GM18520 (cell line): ENCODE data around the gene CHML.

Experiments
- ATAC-seq: cut with Tn5 transposase; IDR thresholded peaks from one replicate; pipeline ENCODE4 v1.9.1; 2021; ENCODE audit not compliant: unreplicated experiment

Gene CHML

GRCh38 chr1:241624935-241625334 is 15.2 kb downstream of the CHML start:
- no peak for ATAC-seq

DNA sequence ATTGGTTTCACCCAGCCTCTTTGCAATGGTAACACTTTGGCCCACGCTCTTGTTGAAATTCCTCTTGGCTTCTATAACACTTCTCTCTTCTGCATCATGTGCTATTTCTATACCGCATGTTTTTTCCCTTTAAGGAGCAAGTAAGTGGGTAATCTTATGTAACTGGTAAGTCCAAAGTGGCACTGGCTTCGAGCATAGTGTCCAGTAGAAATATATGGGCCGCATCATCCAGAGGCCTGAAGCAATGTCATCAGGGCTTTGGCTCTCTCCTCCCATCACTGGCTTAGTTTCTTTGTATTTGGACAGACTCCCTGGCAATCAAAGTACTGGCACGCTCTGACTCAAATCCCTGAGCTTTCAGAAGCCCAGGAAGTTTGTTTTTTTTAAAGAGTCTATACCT is 17.5 kb downstream of the CHML start:
- ATAC-seq = no peak

GRCh38 chr1:241617426-241617825 is 22.7 kb downstream of the CHML start:
- ATAC-seq = no peak

DNA sequence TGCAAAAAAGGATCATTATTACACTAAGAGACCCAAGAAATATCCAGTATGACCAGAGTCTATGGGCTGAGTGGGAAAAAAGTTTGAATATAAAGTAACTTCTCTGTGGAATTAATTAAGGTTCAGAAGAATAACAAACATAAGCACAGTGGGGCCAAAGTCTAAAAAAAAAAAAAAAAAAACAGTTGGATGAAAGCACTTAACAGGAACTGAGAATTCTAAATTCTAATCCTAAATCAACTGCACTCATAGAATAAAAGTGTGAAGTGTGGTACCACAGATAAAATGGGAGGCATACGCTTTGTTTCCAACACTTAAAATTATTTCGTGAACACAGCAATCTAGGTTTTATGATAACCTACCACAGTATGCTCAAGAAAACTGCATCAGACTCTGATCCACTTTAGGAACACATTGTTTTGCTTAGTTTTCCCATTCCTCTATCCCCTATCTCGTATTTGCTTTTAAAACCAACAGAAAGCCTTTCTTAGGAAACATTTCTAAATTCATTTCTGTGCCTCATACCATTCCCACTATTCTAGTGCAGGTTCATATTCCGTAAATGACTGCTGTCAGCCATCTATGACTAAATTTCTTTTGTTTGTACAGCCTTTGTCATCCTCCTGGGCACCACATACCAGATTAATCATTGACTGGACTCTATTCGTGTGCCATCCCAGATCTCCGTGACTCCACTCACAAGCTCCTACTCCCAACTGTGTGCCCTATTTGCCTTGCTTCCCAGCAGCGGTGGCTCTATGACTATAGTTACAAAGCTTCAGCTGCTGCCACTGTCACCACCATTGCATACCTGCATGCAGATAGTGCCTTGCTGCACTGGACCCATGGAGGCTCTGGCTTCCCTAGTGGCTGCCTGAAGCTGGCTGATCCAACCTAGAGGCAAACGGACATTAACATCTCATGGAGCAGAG is 24.9 kb downstream of the CHML start:
- ATAC-seq = no peak

DNA sequence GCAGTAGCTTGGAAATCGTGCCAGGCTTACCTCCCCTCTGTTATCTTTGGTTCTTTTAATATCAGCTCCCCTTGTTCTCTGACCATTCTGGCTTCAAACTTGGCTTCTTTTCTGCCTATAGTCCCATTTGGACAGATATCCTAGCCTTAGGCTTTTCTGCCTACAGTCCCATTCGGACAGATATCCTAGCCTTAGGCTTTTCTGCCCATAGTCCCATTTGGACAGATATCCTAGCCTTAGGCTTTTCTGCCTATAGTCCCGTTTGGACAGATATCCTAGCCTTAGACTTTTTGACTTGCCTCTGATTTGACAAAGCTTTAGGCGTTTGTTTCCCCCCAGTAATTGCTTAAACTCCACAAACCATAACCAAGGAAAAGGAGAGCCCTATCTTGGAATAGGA is 25.6 kb downstream of the CHML start:
- no peak for ATAC-seq

DNA sequence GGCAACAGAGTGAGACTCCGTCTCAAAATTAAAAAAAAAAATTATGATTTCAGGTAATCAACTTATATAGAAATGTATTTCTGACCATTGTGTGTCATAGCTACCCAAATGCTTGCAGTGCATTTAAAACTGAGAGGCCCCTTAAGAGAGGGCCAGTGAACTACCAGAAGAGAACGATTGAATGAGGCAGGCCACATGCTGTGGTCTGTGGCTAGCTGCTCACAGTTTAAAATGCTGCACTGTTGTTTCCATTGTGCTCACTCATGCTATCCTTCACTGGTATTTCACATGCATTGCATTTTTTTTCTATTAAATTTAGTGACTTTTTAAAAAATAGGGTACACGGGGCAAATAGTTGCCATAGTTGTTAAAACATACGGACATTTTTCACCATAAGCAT is 26.0 kb downstream of the CHML start:
- no peak for ATAC-seq

DNA sequence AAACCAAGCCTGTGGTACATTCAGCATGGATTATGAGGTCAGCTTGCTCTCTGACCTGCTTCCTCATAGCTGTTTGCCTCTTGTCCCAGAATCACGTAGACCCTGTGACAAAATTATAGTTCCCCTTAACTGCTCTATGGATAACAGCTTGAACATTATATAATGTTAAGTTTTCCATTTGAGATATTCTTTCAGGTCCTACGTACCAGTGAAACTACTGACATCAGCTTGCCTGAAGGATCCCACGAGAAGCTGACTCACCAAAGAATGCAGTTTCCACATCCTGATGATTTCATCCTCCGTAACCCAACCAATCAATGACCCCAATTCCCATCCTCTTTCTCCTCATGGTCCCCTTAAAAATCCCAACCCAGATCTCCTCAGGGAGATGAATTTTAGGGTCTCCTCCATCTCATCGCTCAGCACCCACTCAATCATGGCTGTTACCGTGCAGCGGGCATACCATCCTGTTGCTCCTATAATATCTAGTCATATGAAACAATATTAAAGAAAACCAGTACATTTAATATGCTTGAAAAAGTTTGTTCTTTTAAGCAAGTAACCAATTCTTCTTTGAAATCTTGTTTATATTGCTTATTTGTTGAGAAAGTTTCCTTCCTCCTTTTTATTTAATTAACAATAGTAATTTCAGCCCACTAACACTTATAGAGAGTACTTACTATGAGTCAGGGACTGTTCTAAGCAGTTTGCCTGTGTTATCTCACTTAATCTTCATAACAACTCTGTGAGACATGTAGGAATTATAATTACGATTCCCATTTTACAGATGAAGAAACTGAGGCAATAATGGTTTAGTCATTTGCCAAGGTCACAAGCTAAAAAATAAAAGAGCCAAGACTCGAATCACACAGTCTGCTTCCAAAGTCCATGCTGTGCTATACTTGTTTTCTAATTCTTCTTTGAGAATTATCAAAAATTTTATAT is 27.4 kb downstream of the CHML start:
- no peak for ATAC-seq

GRCh38 chr1:241611736-241612135 is 28.4 kb downstream of the CHML start:
- no peak for ATAC-seq

DNA sequence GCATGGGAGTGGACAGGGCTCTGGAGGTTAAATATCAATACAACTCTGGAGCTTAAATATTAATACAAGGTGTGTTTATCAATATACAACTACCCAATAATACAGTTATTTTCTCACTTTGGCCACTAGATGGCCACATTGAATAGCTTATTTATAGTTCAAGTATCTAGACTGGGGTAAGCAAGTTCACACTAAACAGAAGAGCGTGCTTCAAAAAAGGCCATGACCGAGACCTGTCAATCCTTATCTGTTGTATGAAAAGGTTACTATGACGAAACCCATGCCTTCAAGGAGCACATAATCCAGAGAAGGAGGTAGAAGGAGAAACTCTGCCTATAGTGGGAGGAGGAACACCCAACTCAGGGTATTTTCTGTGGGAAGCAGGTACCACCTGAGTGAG is 29.1 kb downstream of the CHML start:
- ATAC-seq = peak; percentile 90

- no peak for ATAC-seq
Measured at GRCh38 chr1:241610056-241610815, 29.9 kb downstream of the CHML start.

DNA sequence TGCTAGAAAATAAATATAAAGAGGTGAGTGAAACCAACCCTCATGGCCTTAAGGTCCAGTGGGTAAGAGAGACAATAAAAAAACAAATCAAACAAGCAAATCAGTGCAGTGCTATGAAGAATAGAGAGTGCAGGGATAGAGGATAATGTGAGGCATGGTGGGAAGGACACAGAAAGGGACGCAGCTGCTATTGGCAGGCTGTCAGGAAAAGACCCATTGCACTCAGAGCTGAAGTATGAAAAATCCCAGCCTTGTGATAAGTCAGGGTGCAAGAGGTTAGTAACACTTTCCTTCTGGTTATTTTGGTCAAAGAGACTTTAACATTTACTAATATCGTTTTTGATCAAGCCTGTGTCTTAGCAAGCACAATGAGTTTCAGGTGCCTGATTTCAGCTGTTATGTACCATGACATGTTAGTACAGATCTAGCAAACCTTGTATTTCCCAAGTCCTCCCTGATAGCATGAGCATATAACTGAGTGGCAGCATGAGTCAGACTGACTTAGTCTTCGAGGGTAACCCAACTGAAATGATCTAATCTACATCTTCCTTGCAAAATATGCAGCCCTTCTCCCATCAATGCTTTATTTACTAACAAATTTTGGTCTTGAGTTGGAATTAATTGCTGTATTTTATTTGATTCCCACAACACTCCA is 31.7 kb downstream of the CHML start:
- ATAC-seq = no peak

- ATAC-seq = no peak
Measured at GRCh38 chr1:241607497-241607896, 32.7 kb downstream of the CHML start.

GRCh38 chr1:241606544-241606943 is 33.6 kb downstream of the CHML start:
- no peak for ATAC-seq

DNA sequence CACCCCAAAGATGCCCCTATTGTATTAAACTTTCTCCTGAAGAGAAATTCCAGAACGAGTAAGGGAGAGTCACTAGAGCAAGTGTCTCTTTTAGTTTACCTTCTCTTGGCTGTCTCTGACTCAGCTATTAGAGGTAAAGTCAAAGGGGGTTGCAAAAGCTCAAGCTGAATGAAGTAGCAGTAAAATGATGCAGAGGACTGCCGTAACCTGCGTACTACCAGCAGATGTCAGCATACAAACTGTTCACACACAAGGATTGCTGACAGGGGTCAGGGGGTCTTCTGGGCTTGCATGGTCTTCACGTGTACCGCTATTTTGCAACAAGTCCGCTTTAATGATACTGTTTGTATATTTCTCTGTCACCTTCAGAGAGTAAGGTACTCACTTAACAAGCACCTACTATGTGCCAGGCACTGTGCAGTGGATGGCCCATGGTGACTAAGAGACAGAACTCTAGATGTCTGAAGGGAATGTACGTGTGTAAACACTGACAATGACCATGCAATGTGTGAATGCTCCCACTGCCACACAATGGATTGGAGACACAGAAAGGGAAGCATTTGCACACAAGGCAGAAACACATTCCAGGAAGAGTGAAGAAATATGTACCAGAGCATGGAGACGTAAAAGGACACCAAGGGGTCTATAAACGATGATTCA is 34.9 kb downstream of the CHML start:
- ATAC-seq = no peak

DNA sequence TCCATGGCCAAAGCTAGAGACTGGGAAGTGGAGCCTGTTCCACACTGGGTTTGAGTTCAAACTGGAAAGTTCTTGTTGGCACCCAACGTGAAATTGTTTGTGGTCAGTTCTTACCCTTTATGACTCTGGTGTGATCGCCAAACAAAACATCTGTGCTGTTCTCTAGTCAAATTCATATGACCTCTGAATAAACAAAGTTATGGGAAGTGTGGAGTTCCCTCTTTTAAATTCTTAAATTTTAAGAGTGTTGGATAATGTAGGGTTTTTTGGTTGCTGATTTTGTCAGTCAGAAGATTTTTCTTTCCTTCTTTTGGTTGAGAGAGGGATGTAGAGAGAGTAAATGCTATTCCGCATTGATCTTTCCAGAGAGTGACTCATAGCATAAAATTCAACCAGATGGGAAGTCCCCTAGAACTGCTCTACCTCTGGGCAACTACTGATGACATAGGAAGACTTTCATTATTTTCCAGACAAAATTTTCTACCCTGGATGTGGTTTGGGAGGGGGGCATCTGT is 36.4 kb downstream of the CHML start:
- ATAC-seq = no peak

GRCh38 chr1:241600496-241600901 is 39.7 kb downstream of the CHML start:
- ATAC-seq = peak; percentile 93

DNA sequence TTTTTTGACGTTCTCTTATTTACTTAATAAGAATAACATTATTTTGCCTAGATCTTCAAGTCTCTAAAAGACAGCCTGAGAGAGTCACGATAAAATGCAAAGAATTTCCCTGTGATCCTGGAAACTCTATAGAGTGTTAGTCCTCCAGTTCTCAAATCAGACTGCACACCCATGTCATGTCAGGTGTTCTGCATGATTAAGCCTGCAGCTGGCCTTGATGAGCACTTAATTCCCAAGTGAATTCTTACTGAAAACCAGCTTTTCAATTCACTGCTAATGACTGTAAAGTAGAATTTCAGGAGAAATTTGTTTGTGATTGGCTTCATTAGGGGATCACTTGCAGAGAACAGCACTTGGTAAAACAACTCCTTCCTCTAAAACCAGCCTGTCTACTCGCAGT is 41.9 kb downstream of the CHML start:
- ATAC-seq = no peak

DNA sequence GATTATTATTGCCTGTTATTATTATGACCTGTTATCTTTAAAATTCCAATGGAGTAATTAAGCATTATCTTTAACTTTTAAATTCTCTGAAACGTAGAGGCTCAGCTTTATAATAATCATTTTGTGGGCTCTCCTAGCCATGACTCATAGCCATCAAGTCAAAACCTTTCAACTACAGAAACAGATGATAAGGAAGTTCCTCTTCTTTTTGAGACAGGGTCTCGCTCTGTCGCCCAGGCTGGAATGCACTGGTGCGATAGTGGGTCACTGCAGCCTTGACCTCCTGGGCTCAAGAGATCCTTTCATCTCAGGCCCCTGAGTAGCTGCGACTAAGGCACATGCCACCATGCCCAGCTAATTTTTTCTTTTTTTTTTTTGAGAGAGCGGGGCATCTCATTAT is 43.5 kb downstream of the CHML start:
- no peak for ATAC-seq

GRCh38 chr1:241593186-241593585 is 47.0 kb downstream of the CHML start:
- no peak for ATAC-seq
